Ovary (tissue), 9 donors: ENCODE results near the gene ATP9A. TPM values are rescaled to one million over a fixed set of nuclear protein-coding genes. Genes with fewer than 3 reads are reported as not detected.

Experiments
- DNase-seq, 5 donors: peaks; one replicate each; pipeline ENCODE4 v3.0.0-alpha.2; 2019 to 2020
- H3K27ac ChIP-seq, 2 donors: fragments of 200-600 bp; one replicate each; pipeline versions ENCODE4 v1.5.1 to v1.8.0; 2019 to 2022
- H3K27me3 ChIP-seq: fragments of 200-600 bp; one replicate; pipeline ENCODE4 v1.8.0; 2022
- H3K36me3 ChIP-seq: fragments of 200-600 bp; sonication (generic); one replicate; pipeline ENCODE4 v1.5.1; 2019
- H3K4me1 ChIP-seq: one replicate; pipeline ENCODE4 v1.8.1; 2013; ENCODE audit warnings: mild to moderate bottlenecking, moderate library complexity; ENCODE audit not compliant: insufficient read depth
- H3K4me3 ChIP-seq: fragments of 200-600 bp; sonication (generic); one replicate; pipeline ENCODE4 v1.5.1; 2017
- H3K9me3 ChIP-seq, 2 donors: fragments of 200-600 bp in 1 of 2; sonication (generic) in 1 of 2; one replicate each; pipeline versions ENCODE4 v1.5.1 to v1.8.1; 2013 to 2019; ENCODE audit warnings: mild to moderate bottlenecking in 1 of 2, moderate library complexity in 1 of 2
- CTCF ChIP-seq, 3 donors: fragments of 450-650 bp in 2 of 3; fragments of 200-600 bp in 1 of 3; IDR thresholded peaks; one replicate each; pipeline versions ENCODE4 v1.5.1 to v1.8.0; 2016 to 2022; ENCODE audit warnings: antibody characterized with exemption in 3 of 3, mild to moderate bottlenecking in 1 of 3
- EP300 ChIP-seq: sonication (generic); formaldehyde crosslinking; IDR thresholded peaks from one replicate; pipeline ENCODE4 v1.6.1; 2017; ENCODE audit warnings: antibody characterized with exemption
- POLR2A ChIP-seq: fragments of 450-650 bp; IDR thresholded peaks from one replicate; pipeline ENCODE4 v1.6.1; 2017; ENCODE audit warnings: antibody characterized with exemption, mild to moderate bottlenecking, moderate library complexity
- WGBS, 3 donors: extraction: QIAGEN DNeasy Blood & Tissue Kit in 1 of 3; methylation state at CpG; one replicate each; pipeline versions ENCODE4 v1.1.5 to v1.1.7; 2013 to 2017; 5-methylcytosine and 5-hydroxymethylcytosine counted together
- intact Hi-C, 4 donors: fragments of 100-400 bp; cut with DNase I; formaldehyde crosslinking; loops; one replicate each; pipeline versions ENCODE4 v1.11.0 to v1.15.1; 2022 to 2023
- polyA plus RNA-seq, 2 donors: library from polyadenylated mRNA; stranded (reverse); fragments of 200-250 nt in 1 of 2; fragments of 350-450 nt in 1 of 2; fragmentation: Illumina TruSeq in 1 of 2; extraction: RNeasy Lipid Tissue Mini Kit (QIAGEN cat#74804) in 1 of 2; gene quantifications; one replicate each; pipeline ENCODE4 v1.2.3, GENCODE V29; 2013 to 2014
- total RNA-seq, 7 donors: library from RNA; depleted of rRNA in 2 of 7; stranded (reverse); fragments of >200 nt in 2 of 7; fragmentation: NEBNext Ultra II Directional in 3 of 7; extraction: Animal tissue kit (Norgen Biotek cat#: 25700) in 3 of 7; gene quantifications; one replicate each; pipeline versions ENCODE4 v1.1.0 to v1.2.4, GENCODE V29; 2016 to 2023
- donor health status: DM: no; HTN: no; CAD: no; lungs with moderate emphysema.
- donor health status: DM: no; HTN: no; CAD: no.
- donor health status: Bipolar disorder and iron deficiency.
- donor health status: DM: yes; HTN: yes; CAD: no.
- donor health status: DM: no; HTN: no; CAD: no.
- donor health status: DM: yes; HTN: yes; CAD: no.

Gene ATP9A
- total and polyA plus RNA-seq, 9 donors = 12.9 to 44.6 (median 29.2) TPM

DNA sequence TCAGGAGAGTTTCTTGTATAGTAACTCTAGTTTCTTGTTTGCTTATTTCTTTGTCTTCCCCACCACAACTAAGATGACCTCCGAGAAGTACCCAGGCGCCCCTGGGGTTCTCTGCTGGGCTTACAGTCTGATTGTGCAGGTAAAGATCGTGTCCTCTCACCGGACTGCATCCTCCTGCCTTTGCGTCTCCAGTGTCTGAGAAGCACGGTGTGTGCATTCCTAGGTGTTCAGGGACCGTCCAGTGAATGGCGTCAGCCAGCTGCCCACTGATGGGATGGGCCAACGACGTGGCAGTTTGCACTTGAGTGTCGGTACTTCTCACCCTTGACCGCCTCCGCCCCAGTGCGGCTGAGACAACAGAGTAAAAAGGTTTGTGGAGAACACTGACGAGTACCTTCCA lies 169.6 kb downstream of the ATP9A start:
- 83 to 90% (median 88%) methylated on average over 15 of the region's 15 CpGs for WGBS, 3 donors
- TF ChIP-seq POLR2A (no peak), EP300 (no peak)
- Histone ChIP-seq H3K4me1 (peaks cover 2% of the 10 kb centered on the region), H3K4me3 (no peak overlapping the region), H3K36me3 (no peaks in the 10 kb centered on the region), H3K9me3 (no peaks in the 10 kb centered on the region), H3K27ac (no peak overlapping the region), H3K27me3 (no peaks in the 10 kb centered on the region)
- intact Hi-C loops = loop anchor here in 3 of 4 donors (5.0 to 10.0 kb wide), 2 partner anchors 226 to 614 kb away; no protein-coding TSS in a partner anchor
- DNase-seq = no peak

DNA sequence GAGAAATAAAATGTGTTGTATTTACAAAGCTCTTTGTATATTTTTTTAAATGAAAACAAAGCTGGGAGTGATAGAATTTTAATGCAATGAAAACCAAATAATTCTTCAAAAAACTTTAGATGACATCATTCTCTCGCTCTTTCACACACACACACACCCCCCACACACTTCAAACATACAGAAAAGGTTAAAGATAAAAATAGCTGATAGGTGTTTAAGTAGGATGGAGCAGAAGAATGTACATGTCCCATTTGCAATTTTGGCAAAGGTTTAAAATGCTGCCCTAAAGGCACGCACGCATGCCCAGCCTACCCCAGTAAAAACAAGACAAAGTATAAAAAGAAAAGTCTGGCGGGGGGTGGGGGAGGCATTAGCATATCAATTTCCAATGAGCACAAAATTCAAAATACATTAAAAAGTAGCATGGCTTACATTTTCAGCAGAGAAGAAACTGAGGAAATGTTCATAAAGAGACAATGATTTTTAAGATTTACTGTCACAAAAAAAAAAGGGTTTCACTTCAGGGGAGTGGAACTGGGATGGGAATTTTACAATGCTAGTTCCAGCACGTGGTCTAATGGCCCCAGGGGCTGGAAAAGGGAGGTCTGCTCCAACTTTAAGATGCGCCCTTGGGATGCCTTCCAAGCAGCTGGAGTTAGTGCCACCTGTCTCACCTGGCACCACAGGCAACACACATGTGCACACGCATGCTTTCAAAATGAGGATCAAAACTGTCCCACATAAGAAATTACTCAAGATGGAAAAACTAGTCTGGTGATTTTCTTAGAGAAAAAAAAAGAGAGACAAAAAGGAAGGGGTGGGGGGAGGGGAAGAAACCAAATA lies 170.6 kb downstream of the ATP9A start:
- TF ChIP-seq EP300 = no peak
- TF ChIP-seq POLR2A = no peak
- TF ChIP-seq CTCF (IDR thresholded peaks at IDR 0.05) = no peak
- Histone ChIP-seq H3K36me3 (no peaks in the 10 kb centered on the region), H3K9me3 (no peaks in the 10 kb centered on the region), H3K4me3 (no peak overlapping the region), H3K27me3 (no peaks in the 10 kb centered on the region), H3K27ac (no peak overlapping the region), H3K4me1 (peaks cover 2% of the 10 kb centered on the region)
- WGBS, 3 donors = 79 to 83% (median 79%) methylated on average over 7 of the region's 7 CpGs
- DNase-seq = no peak
- intact Hi-C loops = loop anchor here in 3 of 4 donors (2.0 to 10.0 kb wide), 3 partner anchors 225 to 613 kb away; no protein-coding TSS in a partner anchor

- intact Hi-C loops = loop anchor here in 3 of 4 donors (2.0 to 10.0 kb wide), 3 partner anchors 224 to 612 kb away; no protein-coding TSS in a partner anchor
Observed at GRCh38 chr20:51596668-51597388, 171.4 kb downstream of the ATP9A start.

DNA sequence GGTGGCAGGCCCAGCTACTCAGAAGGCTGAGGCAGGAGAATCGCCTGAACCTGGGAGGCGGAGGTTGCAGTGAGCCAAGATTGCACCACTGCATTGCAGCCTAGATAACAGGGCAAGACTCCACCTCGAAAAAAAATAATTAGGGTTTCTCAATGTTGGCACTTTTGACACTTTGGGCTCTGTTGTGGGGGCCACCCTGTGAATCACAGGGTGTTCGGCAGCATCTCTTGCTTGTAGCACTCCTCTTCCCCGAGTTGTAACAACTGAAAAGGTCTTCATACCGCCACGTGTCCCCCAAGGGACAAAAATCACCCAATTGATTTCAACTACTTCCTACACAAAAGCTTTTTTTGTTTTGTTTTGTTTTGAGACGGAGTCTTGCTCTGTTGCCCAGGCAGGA lies 172.4 kb downstream of the ATP9A start:
- TF ChIP-seq POLR2A = no peak
- no peak for TF ChIP-seq CTCF (IDR thresholded peaks at IDR 0.05)
- no peak for TF ChIP-seq EP300
- 67 to 89% (median 88%) methylated on average over 8 of the region's 8 CpGs for WGBS, 3 donors
- no peak overlapping the region for H3K4me3 ChIP-seq
- no peaks in the 10 kb centered on the region for H3K9me3 ChIP-seq
- H3K36me3 ChIP-seq = no peaks in the 10 kb centered on the region
- no peak overlapping the region for H3K27ac ChIP-seq
- intact Hi-C loops = loop anchor here in 3 of 4 donors (2.0 to 10.0 kb wide), 3 partner anchors 223 to 611 kb away; no protein-coding TSS in a partner anchor
- peaks cover 2% of the 10 kb centered on the region for H3K4me1 ChIP-seq
- DNase-seq = no peak
- H3K27me3 ChIP-seq = no peaks in the 10 kb centered on the region

More at GRCh38 chr20:51596668-51597388, 171.4 kb downstream of the ATP9A start:
- TF ChIP-seq EP300 (no peak), POLR2A (no peak), CTCF (IDR thresholded peaks at IDR 0.05) (no peak)
- H3K27me3 ChIP-seq = no peaks in the 10 kb centered on the region
- H3K9me3 ChIP-seq = no peaks in the 10 kb centered on the region
- DNase-seq = no peak
- no peaks in the 10 kb centered on the region for H3K36me3 ChIP-seq
- H3K4me3 ChIP-seq = no peak overlapping the region
- peaks cover 2% of the 10 kb centered on the region for H3K4me1 ChIP-seq
- WGBS, 3 donors = 86% methylated on average over 14 of the region's 14 CpGs
- H3K27ac ChIP-seq = no peak overlapping the region
